Activated gamma-delta T cell (primary cell): ENCODE data around the gene SPI1.
"Not testable (repeated sequence)": the region's sequence is repeated elsewhere in the genome, so short reads cannot be mapped to it uniquely, and the experiment has no call there.

Experiments
- DNase-seq: peaks from one replicate; lab custom pipeline; 2025; lab: John Stamatoyannopoulos, UW

SPI1 gene

DNA sequence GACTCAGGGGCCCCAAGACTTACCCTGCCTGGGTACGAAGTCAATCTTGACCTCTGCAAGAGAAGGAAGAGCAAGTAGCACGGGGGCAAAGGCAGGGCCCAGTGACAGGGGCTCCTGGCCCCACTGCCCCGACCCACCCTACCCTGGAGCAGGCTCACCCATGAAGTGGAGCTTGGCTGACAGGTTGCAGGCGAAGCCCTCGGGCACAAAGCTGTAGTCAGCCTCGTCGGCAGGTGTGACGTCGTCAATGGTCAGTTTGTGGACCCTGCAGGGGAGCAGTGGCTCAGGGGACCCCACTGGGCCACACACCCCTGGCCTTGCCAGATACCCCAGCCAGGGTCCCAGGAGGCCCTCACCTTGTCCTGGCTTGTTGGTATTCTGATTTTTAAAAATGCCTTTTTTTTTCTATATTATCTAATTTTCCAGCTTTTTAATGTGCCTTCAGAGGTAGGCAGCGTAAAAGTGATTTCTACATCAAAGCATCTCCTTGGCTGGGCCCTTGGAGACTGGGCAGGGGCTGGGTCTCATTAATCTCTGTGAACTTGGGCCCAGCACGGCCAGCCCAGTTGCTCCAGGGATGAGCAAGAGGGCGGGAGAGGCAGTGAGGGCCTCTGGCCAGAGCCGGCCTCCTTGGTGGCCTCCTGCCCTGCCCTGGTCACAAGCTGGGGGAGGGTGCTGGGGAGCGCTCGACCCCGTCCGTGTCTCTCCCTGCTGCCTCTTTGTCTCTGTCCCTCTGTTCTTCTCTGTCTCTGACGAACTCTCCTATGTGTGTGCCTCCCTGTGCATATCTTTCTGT lies 37.2 kb downstream of the SPI1 start:
- no peak for DNase-seq

DNA sequence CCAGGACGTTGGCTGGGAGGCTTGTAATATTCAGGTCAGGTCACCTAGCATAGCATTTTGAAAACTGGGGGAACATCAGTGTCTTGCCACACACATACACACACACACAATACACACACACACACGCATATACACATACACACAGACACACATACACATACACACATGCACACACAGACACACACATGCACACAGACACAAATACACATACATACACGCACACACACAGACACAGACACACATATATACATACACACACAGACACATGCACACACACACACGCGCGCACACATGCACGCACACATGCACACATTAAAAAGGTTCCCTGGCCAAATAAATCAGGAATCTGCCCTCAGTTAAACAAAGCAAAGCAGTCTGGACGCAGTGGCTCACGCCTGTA lies 38.3 kb downstream of the SPI1 start:
- DNase-seq: no peak

DNA sequence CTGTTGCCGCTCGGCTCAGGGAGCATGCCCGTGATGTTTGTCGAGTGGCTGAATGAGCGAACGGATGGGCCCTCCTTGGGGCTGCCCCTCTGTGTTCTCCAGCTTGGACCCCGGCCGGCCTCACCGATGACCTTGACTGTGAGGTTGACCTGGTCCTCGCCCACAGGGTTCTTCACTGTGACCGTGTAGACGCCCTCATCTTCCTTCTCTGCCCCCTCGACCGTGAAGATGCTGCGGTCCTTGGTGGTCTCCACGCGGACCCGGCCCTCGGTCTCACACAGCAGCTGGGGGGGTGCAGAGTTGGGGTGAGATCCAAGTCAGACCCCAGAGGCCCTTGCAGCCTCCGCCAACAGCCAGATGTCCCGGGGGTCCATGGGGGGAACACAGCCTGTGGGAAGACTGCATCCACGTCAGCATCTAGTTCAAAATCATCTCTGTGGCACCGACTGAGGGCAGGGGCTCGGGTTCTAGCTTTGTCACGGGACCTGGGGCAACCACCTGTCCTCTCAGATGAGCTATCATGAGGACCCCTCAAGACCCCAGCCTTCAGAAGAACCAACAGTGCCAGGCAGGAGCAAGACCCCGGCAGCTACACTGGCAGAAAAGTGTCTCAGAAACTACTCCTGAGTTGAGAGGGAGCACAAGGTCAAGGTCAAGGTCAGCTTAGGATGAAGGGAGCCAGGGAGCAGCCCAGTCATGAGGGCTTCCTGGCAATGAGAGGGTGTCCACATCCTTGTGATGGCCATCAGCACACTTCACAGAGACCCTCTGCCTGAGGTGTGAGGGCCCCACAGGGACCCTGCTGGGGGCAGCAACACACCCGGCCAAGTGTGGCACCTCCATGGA lies 39.7 kb downstream of the SPI1 start:
- no peak for DNase-seq

DNA sequence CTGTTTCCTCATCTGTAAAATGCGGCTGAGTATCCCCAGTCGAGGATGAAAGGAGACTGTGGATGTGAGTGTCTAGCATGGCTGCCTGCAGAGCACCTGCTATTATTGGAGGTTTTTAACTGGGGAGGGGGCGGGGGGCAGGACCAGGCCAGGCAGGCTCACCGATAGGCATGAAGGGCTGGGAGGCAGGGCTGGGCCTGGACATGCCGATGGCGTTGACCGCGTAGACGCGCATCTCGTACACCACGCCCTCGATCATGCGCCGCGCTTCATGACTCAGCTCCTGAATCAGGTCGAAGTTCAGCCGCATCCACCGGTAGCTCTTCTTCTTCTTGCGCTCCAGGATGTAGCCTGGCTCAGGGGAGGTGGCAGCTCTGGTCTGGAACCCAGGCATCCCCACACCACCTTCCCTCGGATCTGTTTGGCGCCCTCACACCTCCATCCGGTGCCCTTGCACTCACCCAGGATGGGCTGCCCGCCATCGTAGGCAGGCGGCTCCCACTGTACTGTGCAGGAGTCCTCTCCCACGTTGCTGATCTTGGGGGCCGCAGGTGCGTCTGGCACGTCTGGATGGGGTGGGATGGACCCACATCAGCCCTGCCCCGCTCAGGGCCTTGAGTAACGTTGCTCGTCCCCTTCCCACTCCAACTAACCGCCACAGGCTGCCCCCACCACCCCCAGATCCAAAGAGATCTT lies 41.0 kb downstream of the SPI1 start:
- DNase-seq: no peak

DNA sequence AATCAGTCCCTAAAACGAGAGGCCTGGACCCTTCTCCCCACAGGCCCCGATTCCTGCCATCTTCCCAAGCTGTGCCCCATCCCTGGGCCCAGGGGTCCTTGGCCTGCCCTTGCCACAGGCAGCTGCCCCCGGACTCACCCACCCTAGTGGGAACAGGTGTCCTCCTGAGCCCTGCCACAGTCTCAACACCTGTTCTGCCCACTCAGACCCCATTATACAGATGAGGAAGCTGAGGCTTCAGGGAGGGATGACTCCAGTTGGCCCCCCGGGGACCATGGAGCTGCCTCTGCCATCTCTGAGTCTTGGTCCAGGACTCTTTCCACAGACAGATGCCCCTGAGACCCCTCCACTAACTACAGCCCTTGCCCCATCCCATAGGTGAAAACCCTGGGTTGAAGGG lies 41.8 kb downstream of the SPI1 start:
- no peak for DNase-seq

DNA sequence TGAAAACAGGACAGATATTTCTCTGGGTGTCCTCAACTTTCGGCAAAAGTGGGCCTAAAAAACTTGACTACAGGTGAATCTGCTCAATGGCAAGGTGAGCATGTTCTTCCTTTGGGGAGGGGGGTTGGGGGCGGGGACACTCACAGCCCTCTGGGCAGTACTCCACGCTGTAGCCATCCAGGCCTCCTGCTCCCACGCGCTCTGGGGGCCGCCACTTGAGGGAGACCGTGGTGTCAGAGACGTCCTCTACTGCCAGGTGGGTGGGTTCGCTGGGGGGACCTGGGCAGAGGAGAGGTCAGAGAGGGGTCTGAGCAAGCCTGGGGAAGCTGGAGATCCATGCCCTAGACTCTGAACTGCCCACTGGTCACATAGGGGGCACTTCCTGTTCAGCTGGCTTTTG lies 42.6 kb downstream of the SPI1 start:
- no peak for DNase-seq

DNA sequence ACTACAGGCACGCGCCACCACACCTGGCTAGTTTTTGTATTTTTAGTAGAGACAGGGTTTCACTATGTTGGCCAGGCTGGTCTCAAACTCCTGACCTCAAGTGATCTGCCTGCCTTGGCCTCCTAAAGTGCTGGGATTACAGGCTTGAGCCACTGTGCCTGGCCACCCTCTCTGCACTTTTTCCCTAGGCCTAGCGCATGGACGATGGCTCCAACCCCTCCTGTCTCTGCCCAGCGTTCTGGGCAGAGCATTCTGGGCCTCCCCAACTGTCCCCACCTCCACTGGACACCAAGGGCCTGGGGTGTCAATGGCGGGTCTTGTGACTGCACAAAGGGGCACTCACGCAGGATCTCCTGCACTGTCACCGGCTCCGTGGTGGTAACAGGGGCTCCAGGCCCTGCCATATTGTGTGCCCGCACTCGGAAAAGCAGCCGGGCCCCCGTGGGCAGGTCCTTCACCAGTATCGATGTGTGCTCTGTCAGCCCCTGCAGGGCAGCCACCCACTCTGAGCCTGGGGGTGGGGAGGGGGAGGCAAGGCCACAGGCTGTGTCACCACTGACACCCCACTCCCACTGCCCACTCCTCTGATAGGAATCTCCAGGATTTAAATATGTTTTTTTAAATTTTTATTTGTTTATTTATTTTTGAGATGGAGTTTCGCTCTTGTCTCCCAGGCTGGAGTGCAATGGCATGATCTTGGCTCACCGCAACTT lies 43.5 kb downstream of the SPI1 start:
- not testable (repeated sequence) for DNase-seq

DNA sequence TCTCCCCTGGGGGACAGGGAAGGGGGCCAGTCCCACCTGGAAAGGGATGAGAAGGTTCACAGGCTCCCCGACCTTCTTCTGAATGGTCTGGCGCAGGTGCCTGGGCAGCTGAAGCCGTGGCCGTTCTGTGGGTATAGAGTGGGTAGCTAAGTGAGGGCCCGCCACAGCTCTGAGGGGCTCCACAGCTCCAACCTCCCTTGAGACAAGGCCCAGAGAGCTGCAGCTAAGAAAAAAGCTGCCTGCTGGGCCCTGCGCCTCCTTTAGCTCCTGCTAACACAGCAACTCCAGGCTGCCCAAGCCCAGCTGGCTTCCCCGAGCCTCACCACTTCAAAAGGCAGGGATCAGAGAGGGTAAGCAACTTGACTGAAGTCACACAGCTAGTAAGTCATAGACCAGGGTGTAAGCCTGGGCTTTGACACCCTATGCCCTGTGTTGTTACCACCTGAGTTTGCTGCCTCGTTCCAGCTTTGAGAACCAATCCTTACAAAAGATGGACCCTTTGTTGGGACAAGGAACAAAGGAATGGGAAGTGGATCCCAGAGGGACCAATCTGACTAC lies 44.4 kb downstream of the SPI1 start:
- DNase-seq: no peak

DNA sequence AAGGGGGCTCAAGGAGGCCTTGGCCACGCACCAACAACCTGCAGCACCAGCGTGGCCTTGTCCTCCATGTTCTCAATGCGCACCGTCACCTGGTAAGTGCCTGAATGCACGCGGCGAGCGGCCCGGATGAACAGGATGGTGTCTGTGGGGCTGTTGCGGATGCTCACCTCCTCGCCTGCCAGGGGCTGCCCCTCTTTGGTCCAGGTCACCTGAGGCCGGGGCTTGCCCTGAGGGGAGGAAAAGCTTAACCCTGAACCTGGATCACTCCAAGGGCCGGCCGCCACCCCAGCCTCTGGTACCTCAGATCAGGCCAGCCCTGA lies 44.9 kb downstream of the SPI1 start:
- no peak for DNase-seq

DNA sequence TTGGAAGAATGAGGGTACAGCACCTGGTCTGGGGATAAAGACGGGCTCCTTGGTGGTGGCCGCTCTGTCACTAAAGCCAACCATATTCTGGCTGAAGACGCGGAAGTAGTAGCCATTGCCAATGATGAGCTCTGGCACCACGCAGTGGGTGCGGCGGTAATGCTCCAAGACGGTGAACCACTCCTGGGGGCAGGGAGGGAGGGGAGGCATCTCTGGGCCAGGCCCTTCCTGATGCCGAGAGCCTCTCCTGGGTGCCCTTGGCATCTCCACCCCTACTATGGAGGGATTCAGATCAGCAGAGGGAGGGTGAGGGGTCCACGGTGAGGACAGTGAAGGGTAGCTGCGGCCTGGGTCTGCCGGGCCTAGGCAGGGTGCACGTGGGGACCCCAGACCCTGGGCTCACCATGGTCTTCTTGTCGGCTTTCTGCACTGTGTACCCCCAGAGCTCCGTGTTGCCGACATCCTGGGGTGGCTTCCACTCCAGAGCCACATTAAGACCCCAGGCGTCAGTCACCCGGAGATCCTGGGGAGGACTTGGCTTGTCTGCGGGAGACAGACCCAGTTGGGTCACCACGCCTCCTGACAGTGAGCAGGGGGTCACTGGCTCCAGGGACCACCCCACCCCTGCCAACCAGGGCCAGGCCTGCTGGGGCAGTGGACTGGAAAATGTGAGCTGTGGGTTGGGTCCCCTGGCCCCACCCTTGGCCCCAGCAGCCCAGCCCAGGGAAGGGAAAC lies 45.4 kb downstream of the SPI1 start:
- no peak for DNase-seq

DNA sequence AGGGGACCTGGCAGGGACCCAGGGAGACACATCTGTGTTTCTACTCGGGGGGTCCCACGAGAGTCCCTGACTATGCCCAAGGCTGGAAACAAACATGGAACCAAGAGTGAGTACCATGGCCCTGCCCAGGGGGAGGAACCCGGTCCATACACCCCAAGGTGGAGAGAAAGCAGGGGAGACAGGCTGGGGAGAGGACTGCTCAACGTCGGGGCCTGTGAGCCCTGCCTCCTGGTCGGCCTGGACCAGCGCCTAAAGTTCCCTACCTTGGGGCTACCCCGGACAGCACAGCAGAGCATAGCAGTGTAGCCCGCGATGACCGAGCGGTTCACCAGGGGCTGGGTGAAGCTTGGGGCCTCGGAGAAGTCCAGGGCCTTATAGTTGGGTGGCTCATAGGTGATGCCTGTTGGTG lies 46.0 kb downstream of the SPI1 start:
- DNase-seq: no peak

DNA sequence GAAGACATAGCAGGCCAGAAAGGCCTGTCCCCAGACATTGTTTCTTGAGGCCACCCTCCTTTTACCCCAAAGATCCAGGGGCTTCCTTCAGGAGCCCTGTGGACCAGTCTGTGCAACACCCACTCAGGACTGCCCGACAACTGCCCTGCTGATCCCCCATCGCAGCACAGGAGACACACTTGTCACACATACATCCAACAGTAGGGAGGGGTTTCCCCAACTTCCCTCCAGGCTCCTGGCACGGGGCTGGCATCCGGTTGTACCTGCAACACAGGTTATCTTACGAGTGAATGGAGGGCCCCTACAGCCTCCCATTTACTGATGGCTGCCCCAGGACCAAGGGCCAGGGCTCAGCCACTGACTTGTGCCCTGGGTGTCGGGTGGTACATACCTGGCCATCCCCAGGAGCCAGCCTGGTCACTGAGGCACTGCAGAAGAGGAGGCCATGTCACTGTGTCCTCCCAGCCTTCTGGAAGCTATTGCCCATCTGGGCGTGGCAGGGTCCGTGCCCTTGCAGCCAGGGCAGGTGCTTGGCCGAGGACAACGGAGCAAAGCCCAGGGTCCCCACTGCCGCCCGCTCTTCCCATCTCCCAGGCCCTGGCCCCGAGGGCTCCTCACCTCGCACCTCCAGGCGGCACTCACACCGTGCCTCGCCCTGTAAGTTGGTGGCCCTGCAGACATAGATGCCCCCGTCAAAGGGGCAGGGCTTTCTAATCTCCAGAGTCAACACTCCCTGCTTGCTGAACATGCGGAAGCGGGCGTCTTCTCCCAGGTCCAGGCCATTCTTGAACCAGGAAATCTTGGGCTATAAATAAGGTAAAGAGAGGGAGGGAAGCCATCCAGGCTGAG lies 46.7 kb downstream of the SPI1 start:
- DNase-seq: no peak

DNA sequence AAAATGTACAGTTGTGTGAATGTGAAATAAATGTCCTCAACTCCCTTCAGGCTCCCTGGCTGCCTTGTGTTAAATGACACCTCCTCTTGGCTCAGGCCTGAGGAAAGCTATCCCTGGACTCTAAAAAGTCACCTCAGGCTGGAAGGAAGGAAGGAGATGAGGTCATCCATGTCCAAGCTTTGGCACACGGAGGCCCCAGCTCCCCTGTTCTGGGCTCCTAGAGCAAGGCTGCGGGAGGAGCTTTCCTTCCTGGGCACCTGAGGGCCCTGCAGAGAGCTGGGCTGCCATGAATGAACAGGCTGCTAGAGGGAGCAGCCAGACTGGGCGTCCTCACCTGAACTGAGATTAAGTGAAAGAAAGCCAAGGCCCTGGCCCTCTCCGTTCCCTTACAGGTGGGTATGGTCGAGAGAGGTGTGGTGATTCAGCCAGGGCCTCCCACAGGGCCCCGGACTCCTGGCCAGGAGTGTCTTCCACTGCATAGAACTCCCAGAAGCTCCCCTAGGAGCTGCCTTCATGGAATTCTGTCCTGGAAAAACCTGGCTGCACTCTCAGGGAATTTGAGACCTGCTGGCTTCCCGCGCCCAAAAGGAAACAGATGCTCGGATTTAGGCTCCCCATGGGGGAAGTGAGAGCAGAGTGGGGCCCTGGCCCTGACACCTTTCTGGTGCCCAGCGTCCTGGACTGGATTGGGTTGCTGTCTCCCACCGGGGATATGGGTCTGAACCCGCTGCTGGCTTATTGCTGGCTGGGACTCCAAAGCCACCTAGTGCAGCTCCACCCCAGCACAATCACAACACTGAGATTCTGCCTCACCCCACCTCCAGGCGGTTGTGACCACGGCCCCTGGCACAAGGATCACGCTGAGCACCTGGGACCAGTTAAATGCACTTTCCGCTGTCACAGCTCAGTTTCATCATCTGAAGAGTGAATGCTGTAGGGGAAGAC lies 48.1 kb downstream of the SPI1 start:
- DNase-seq: no peak

DNA sequence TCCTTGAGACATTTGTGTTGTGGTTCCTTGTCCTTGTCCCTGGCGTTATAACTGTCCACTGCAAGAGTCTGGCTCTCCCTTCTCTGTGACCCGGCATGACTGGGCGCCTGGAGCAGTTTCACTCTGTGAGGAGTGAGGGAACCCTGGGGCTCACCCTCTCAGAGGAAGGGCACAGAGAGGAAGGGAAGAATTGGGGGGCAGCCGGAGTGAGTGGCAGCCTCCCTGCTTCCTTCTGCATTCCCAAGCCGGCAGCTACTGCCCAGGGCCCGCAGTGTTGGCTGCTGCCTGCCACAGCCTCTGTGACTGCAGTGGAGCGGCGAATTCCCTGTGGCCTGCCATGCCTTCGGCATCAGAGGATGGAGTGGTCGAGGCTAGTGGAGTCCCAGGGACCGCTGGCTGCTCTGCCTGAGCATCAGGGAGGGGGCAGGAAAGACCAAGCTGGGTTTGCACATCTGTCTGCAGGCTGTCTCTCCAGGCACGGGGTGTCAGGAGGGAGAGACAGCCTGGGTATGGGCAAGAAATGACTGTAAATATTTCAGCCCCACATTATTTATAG lies 48.8 kb downstream of the SPI1 start:
- no peak for DNase-seq

DNA sequence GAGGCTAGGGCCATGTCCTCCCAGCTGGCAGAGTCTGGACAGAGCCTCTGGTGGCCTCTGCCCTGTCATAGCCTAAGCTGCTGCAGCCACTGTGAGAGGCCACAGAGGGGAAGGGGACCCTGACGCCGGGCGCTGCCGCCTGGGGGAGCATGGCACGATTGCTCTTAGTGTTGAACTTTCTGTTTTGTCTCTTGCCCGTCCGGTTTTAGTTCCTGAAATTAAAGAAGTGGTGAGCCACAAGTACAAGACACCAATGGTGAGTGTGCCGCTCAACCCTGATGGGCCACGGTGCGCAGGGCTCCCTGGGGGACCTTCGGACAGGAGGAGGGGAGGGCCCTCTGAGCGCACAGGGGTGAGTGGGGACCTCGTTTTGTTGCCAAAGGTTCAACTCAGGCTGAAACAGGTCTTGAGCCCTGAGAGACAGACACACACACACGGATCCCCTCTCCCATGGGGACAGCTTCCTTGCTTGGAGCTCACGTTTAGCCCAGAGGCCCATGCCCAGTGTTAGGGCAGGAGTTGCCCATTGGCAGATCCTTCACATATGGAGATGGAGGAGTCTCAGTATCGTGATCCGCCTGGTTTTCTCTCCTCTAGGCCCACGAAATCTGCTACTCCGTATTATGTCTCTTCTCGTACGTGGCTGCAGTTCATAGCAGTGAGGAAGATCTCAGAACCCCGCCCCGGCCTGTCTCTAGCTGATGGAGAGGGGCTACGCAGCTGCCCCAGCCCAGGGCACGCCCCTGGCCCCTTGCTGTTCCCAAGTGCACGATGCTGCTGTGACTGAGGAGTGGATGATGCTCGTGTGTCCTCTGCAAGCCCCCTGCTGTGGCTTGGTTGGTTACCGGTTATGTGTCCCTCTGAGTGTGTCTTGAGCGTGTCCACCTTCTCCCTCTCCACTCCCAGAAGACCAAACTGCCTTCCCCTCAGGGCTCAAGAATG lies 49.6 kb downstream of the SPI1 start:
- DNase-seq: no peak

DNA sequence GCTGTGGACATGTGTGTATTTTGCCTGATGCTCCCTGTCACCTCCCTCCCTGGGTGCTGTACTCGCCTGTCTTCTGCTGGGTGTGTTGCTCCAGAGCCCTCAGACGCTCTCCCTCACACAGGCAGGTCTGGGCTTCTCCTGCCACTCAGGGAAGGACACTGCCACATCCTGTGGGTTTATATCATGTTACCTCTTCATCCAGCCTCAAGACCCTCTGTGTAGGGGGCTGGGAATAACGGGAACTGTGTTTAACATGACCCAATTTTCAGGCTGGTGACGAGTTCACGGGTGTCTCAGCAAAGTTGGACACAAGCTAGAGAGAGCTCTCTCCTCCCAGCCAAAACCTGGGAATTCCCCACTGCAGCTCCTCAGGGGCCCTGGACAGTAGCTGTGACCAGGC lies 50.4 kb downstream of the SPI1 start:
- no peak for DNase-seq

DNA sequence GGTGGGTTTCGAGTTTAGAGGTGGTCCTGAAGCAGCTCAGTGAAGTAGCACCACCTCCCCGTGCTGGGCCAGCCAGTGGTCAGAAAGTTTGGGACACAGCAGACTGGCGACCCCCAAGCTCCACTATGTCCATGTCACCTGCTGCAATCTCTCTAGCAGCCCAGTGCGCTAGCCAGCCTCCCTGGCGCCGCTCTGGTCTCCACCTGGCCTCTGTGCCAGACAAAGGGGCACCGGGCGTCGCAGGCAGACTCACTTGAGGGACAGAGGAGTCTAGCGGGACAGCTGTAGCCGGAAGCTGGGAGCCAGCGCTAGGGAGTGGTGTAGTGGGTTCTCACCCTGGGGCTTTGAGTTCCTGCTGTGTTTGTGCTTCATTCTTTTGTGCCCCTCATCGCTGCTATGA lies 51.3 kb downstream of the SPI1 start:
- DNase-seq: no peak

DNA sequence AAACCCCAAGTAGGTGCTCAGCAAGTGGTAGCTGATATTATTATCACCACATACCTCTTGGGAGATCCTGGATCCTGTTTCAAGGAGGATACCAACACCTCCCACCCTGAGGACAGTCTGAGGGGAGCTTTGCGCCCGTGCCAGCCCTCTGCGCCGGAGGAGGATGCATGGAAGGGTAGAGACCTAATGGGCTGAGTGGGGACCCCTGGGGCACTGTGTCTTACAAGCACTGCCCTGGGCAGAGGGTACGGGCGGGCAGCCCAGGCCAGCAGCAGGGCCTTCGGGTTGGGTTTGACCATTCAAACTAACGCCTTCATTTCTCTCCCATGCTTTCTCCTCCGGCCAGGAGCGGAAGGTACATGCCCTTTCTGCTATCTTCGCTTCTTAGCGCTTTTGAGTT lies 52.1 kb downstream of the SPI1 start:
- no peak for DNase-seq
